ENCODE measurements around the gene LHX4.

Gene LHX4

DNA sequence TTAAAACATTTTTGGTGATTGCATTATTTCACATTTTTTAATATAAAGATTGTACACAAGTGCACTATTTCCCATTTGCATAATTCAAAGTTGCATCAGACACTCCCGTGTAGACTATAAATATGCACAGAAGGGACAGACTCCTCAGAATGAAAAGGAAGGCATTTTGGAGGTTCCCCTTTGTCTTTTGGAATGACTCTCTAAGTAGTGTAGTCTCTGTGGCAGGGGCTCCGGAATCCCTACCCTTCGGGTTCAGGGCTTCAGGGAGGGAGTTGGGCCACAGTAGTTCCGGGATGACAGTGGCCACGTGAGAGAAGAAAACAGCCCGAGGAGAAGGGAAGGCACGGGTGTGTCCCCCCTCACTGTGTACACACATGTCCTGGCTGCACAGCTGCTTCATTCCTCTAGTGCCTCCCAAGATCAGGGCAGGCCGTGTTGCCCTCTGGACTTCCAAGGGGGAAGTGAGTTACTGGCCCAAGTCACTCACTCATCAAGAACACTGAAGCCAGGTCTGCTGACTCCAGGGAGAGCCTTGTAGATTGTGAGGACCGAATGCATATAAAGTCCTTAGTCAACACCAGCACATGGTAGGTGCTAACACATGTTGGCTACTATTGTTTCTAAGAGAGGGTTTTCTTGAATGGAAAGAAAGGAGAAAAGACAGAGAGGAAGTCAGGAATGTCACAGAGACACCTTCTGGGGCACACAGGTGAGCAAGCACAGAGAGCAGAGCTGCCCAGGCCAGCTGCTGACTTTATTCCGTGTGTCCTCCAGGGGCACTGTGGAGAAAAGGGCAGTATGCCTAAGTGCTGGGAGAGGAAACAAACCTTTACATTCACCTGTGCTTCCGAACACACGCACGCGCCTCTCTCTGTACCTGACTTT, 39.8 kb downstream of the LHX4 start:
- no peak overlapping the region for H3K27ac ChIP-seq

GRCh38 chr1:180270530-180271271, 40.6 kb downstream of the LHX4 start:
- intact Hi-C loops (cut with DNase I; ENCODE audit: low total_unique reads): no loop called here
- no peak for DNase-seq
- peaks cover 3 to 18% (median 14%) of the 10 kb centered on the region in 3 donors for H3K36me3 ChIP-seq
- no peak overlapping the region for H3K4me3 ChIP-seq
- H3K9me3 ChIP-seq: no peaks in the 10 kb centered on the region
- H3K4me1 ChIP-seq: no peaks in the 10 kb centered on the region
- TF ChIP-seq, protein P1, sequence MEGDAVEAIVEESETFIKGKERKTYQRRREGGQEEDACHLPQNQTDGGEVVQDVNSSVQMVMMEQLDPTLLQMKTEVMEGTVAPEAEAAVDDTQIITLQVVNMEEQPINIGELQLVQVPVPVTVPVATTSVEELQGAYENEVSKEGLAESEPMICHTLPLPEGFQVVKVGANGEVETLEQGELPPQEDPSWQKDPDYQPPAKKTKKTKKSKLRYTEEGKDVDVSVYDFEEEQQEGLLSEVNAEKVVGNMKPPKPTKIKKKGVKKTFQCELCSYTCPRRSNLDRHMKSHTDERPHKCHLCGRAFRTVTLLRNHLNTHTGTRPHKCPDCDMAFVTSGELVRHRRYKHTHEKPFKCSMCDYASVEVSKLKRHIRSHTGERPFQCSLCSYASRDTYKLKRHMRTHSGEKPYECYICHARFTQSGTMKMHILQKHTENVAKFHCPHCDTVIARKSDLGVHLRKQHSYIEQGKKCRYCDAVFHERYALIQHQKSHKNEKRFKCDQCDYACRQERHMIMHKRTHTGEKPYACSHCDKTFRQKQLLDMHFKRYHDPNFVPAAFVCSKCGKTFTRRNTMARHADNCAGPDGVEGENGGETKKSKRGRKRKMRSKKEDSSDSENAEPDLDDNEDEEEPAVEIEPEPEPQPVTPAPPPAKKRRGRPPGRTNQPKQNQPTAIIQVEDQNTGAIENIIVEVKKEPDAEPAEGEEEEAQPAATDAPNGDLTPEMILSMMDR (IDR thresholded peaks at IDR 0.05): no peak
- peaks cover 0 to 8% of the 10 kb centered on the region in 2 donors for H3K27me3 ChIP-seq
- H3K27ac ChIP-seq: no peak overlapping the region

More for the DNA sequence above, 39.8 kb downstream of the LHX4 start:
- Histone ChIP-seq H3K9me3 (no peaks in the 10 kb centered on the region), H3K4me1 (no peaks in the 10 kb centered on the region), H3K27me3 (peaks cover 0 to 15% of the 10 kb centered on the region in 2 donors), H3K4me3 (no peak overlapping the region), H3K36me3 (peaks cover 0 to 13% (median 10%) of the 10 kb centered on the region in 3 donors)
- intact Hi-C loops (cut with DNase I; ENCODE audit: low total_unique reads): no loop called here
- DNase-seq: peak; percentile 56 to 76
- TF ChIP-seq, protein P1 (IDR thresholded peaks at IDR 0.05): no peak

- peaks cover 3 to 19% (median 14%) of the 10 kb centered on the region in 3 donors for H3K36me3 ChIP-seq
- H3K4me1 ChIP-seq: no peaks in the 10 kb centered on the region
- TF ChIP-seq, protein P1 (IDR thresholded peaks at IDR 0.05): no peak
- DNase-seq: no peak
- no peak overlapping the region for H3K4me3 ChIP-seq
- H3K9me3 ChIP-seq: no peaks in the 10 kb centered on the region
- intact Hi-C loops (cut with DNase I; ENCODE audit: low total_unique reads): no loop called here
- no peak overlapping the region for H3K27ac ChIP-seq
- no peaks in the 10 kb centered on the region for H3K27me3 ChIP-seq
Observed at GRCh38 chr1:180271272-180272255, 41.5 kb downstream of the LHX4 start.

GRCh38 chr1:180272395-180272794, 42.3 kb downstream of the LHX4 start:
- intact Hi-C loops (cut with DNase I; ENCODE audit: low total_unique reads): no loop called here
- no peak for DNase-seq

More at GRCh38 chr1:180272395-180272794, 42.3 kb downstream of the LHX4 start:
- H3K27me3 ChIP-seq: no peaks in the 10 kb centered on the region
- TF ChIP-seq, protein P1 (IDR thresholded peaks at IDR 0.05): no peak
- no peak overlapping the region for H3K4me3 ChIP-seq
- H3K9me3 ChIP-seq: no peaks in the 10 kb centered on the region
- no peak overlapping the region for H3K27ac ChIP-seq
- peaks cover 3 to 19% (median 14%) of the 10 kb centered on the region in 3 donors for H3K36me3 ChIP-seq
- no peaks in the 10 kb centered on the region for H3K4me1 ChIP-seq

All from tibial artery (tissue), 4 donors.